Activated CD8-positive, alpha-beta memory T cell treated with anti-CD3 and anti-CD28 coated beads, Interleukin-2, amount 10 ng/mL, durations not matched to agents 7 days and 5 days (primary cell): ENCODE data around the gene BCL7B. TPM values are rescaled to one million over a fixed set of nuclear protein-coding genes. Genes with fewer than 3 reads are reported as not detected.
"Not testable (repeated sequence)": the region's sequence is repeated elsewhere in the genome, so short reads cannot be mapped to it uniquely, and the experiment has no call there.

Experiments used
- ATAC-seq: fragments of 150-1000 bp; cut with Tn5 transposase; one replicate; pipeline ENCODE4 v1.10.0; 2021; ENCODE audit warnings: moderate library complexity
- CTCF ChIA-PET: fragments of 350-600 bp; sonication (Branson Sonifier 250); formaldehyde crosslinking; loops from one replicate; lab custom pipeline; 2021; ENCODE audit warnings: antibody characterized with exemption; lab: Charles Lee
- DNase-seq: peaks from one replicate; pipeline ENCODE4 v3.0.0-alpha.2; 2020
- H3K27ac Mint-ChIP-seq: one replicate; pipeline ENCODE4 v1.8.0; 2021; ENCODE audit warnings: mild to moderate bottlenecking, mixed read lengths
- H3K27me3 Mint-ChIP-seq: one replicate; pipeline ENCODE4 v1.8.0; 2021; ENCODE audit warnings: mixed read lengths
- H3K36me3 Mint-ChIP-seq: one replicate; pipeline ENCODE4 v1.8.0; 2021; ENCODE audit warnings: mild to moderate bottlenecking, mixed read lengths
- H3K4me1 Mint-ChIP-seq: one replicate; pipeline ENCODE4 v1.8.0; 2021; ENCODE audit warnings: mixed read lengths
- H3K4me3 Mint-ChIP-seq: one replicate; pipeline ENCODE4 v1.8.0; 2021; ENCODE audit warnings: mild to moderate bottlenecking, moderate library complexity, mixed read lengths
- H3K9me3 Mint-ChIP-seq: one replicate; pipeline ENCODE4 v1.8.0; 2022; ENCODE audit warnings: low read depth, mixed read lengths
- total RNA-seq, 2 experiments: library from RNA; stranded (reverse); gene quantifications; one replicate each; pipeline ENCODE4 v1.2.3, GENCODE V29; 2021

Gene BCL7B
- total RNA-seq, 2 experiments from 2014 or later, result 74.9 to 87.0 TPM

- Mint-ChIP-seq H3K27ac (no peak overlapping the region), H3K36me3 (peaks cover 57% of the 10 kb centered on the region), H3K4me3 (no peak overlapping the region), H3K27me3 (no peaks in the 10 kb centered on the region), H3K4me1 (peaks cover 3% of the 10 kb centered on the region), H3K9me3 (no peaks in the 10 kb centered on the region)
- no peak for DNase-seq
- CTCF ChIA-PET, result no interaction called here
- ATAC-seq, result no peak
Observed at GRCh38 chr7:73539709-73540108, 17.8 kb downstream of the BCL7B start.

GRCh38 chr7:73538510-73538909, 19.0 kb downstream of the BCL7B start:
- CTCF ChIA-PET, result interaction anchor here (1.0 kb wide), 1 partner anchor 8 kb away, joined by 4 read pairs; no protein-coding TSS in a partner anchor

GRCh38 chr7:73537051-73537450, 20.4 kb downstream of the BCL7B start:
- DNase-seq, result no peak
- no peak for ATAC-seq
- Mint-ChIP-seq H3K4me1 (no peaks in the 10 kb centered on the region), H3K9me3 (no peaks in the 10 kb centered on the region), H3K27ac (no peak overlapping the region), H3K36me3 (peaks cover 45% of the 10 kb centered on the region), H3K27me3 (no peaks in the 10 kb centered on the region), H3K4me3 (no peak overlapping the region)
- CTCF ChIA-PET, result no interaction called here

More at GRCh38 chr7:73538510-73538909, 19.0 kb downstream of the BCL7B start:
- H3K9me3 Mint-ChIP-seq, DNase-seq, H3K4me1 Mint-ChIP-seq, H3K4me3 Mint-ChIP-seq, H3K27ac Mint-ChIP-seq, H3K27me3 Mint-ChIP-seq, ATAC-seq: not testable (repeated sequence)
- peaks cover 53% of the 10 kb centered on the region for H3K36me3 Mint-ChIP-seq

GRCh38 chr7:73536479-73536878, 21.0 kb downstream of the BCL7B start:
- Mint-ChIP-seq H3K27me3 (no peaks in the 10 kb centered on the region), H3K36me3 (peaks cover 41% of the 10 kb centered on the region), H3K4me3 (no peak overlapping the region), H3K27ac (no peak overlapping the region), H3K9me3 (no peaks in the 10 kb centered on the region), H3K4me1 (no peaks in the 10 kb centered on the region)
- DNase-seq, result no peak
- CTCF ChIA-PET, result no interaction called here
- no peak for ATAC-seq

- ATAC-seq, CTCF ChIA-PET, H3K4me3 Mint-ChIP-seq, H3K27ac Mint-ChIP-seq, H3K4me1 Mint-ChIP-seq, H3K27me3 Mint-ChIP-seq, H3K9me3 Mint-ChIP-seq, DNase-seq: not testable (repeated sequence)
- peaks cover 39% of the 10 kb centered on the region for H3K36me3 Mint-ChIP-seq
Observed at GRCh38 chr7:73535918-73536317, 21.6 kb downstream of the BCL7B start.

- no peaks in the 10 kb centered on the region for H3K27me3 Mint-ChIP-seq
- no peak for DNase-seq
- H3K4me3 Mint-ChIP-seq, result no peak overlapping the region
- CTCF ChIA-PET, result no interaction called here
- no peaks in the 10 kb centered on the region for H3K9me3 Mint-ChIP-seq
- no peak for ATAC-seq
- H3K4me1 Mint-ChIP-seq, result no peaks in the 10 kb centered on the region
- no peak overlapping the region for H3K27ac Mint-ChIP-seq
- H3K36me3 Mint-ChIP-seq, result peaks cover 30% of the 10 kb centered on the region
Observed at GRCh38 chr7:73533742-73534141, 23.7 kb downstream of the BCL7B start.

- H3K36me3 Mint-ChIP-seq, result peaks cover 18% of the 10 kb centered on the region
Observed at GRCh38 chr7:73532224-73532623, 25.3 kb downstream of the BCL7B start.

GRCh38 chr7:73530800-73531199, 26.7 kb downstream of the BCL7B start:
- Mint-ChIP-seq H3K27ac (no peak overlapping the region), H3K9me3 (no peaks in the 10 kb centered on the region), H3K4me1 (peaks cover 14% of the 10 kb centered on the region), H3K36me3 (peaks cover 7% of the 10 kb centered on the region), H3K27me3 (no peaks in the 10 kb centered on the region), H3K4me3 (no peak overlapping the region)
- no peak for DNase-seq
- CTCF ChIA-PET, result no interaction called here
- no peak for ATAC-seq

More at GRCh38 chr7:73532224-73532623, 25.3 kb downstream of the BCL7B start:
- Mint-ChIP-seq H3K4me3 (no peak overlapping the region), H3K27me3 (no peaks in the 10 kb centered on the region), H3K9me3 (no peaks in the 10 kb centered on the region), H3K4me1 (peaks cover 6% of the 10 kb centered on the region), H3K27ac (no peak overlapping the region)
- CTCF ChIA-PET, result interaction anchor here (0.7 kb wide), 1 partner anchor 11 kb away, joined by 3 read pairs; no protein-coding TSS in a partner anchor
- ATAC-seq (no peak), DNase-seq (no peak)

GRCh38 chr7:73526896-73527821, 30.3 kb downstream of the BCL7B start:
- H3K36me3 Mint-ChIP-seq, result peaks cover 4% of the 10 kb centered on the region
- DNase-seq (peak; percentile 61), ATAC-seq (no peak)
- peaks cover 38% of the 10 kb centered on the region for H3K4me1 Mint-ChIP-seq
- peak overlapping the region; percentile 51 for H3K4me3 Mint-ChIP-seq
- no peaks in the 10 kb centered on the region for H3K9me3 Mint-ChIP-seq
- H3K27ac Mint-ChIP-seq, result peak overlapping the region; percentile 84
- CTCF ChIA-PET, result interaction anchor here (0.8 to 3.0 kb wide), 8 partner anchors 8 to 208 kb away, joined by 3 to 13 read pairs (median 4); no protein-coding TSS in a partner anchor
- no peaks in the 10 kb centered on the region for H3K27me3 Mint-ChIP-seq

GRCh38 chr7:73526158-73526494, 31.4 kb downstream of the BCL7B start:
- Mint-ChIP-seq H3K4me3 (peak overlapping the region; percentile 70), H3K27ac (peak overlapping the region; percentile 88), H3K4me1 (peaks cover 38% of the 10 kb centered on the region)
- not testable (repeated sequence) for DNase-seq, H3K36me3 Mint-ChIP-seq, H3K27me3 Mint-ChIP-seq, ATAC-seq, H3K9me3 Mint-ChIP-seq
- CTCF ChIA-PET, result interaction anchor here (0.9 to 3.0 kb wide), 5 partner anchors 31 to 680 kb away, joined by 3 to 13 read pairs (median 4); partner anchors contain the start of gene BCL7B

- DNase-seq, result peak; percentile 99
- H3K4me1 Mint-ChIP-seq, result peaks cover 56% of the 10 kb centered on the region
- CTCF ChIA-PET, result interaction anchor here (0.6 to 3.9 kb wide), 7 partner anchors 13 to 251 kb away, joined by 3 to 26 read pairs (median 4); partner anchors contain the start of genes BCL7B and TBL2
- H3K27ac Mint-ChIP-seq, result peak within 1 kb of the TSS; percentile 97
- ATAC-seq, result peak; percentile 93
- H3K36me3 Mint-ChIP-seq, result peaks cover 37% of the 10 kb centered on the region
- H3K4me3 Mint-ChIP-seq, result peak within 1 kb of the TSS; percentile 99
- H3K27me3 Mint-ChIP-seq, result no peaks in the 10 kb centered on the region
- H3K9me3 Mint-ChIP-seq, result no peaks in the 10 kb centered on the region
Observed at GRCh38 chr7:73522105-73522872, 35.2 kb downstream of the BCL7B start, which contains the start of gene BAZ1B. TSS of gene BAZ1B (minus strand) at chr7:73522293. CDS start at chr7:73521933, 360 bp downstream.

- peak overlapping the region; percentile 66 for H3K27ac Mint-ChIP-seq
- H3K27me3 Mint-ChIP-seq, result no peaks in the 10 kb centered on the region
- DNase-seq (no peak), ATAC-seq (peak; percentile 40)
- no peaks in the 10 kb centered on the region for H3K9me3 Mint-ChIP-seq
- peaks cover 41% of the 10 kb centered on the region for H3K36me3 Mint-ChIP-seq
- H3K4me3 Mint-ChIP-seq, result peak overlapping the region; percentile 94
- H3K4me1 Mint-ChIP-seq, result peaks cover 54% of the 10 kb centered on the region
- CTCF ChIA-PET, result interaction anchor here (0.9 to 3.9 kb wide), 8 partner anchors 10 to 213 kb away, joined by 3 to 26 read pairs (median 6); partner anchors contain the start of genes BCL7B and TBL2
Observed at GRCh38 chr7:73521636-73522104, 35.8 kb downstream of the BCL7B start.
